ENCODE data around the gene CHRNA5. TPM values are rescaled to one million over a fixed set of nuclear protein-coding genes. Genes with fewer than 3 reads are reported as not detected.

Gene CHRNA5
- total and polyA plus RNA-seq, 9 of the 15 experiments (the other 6 are each of a cell fraction or from before 2014, with no cell fraction given) = 2.8 to 16.1 (median 11.4) TPM

- TF ChIP-seq CTCF (IDR thresholded peaks at IDR 0.05 in 2 of 3, conservative IDR thresholded peaks at IDR 0.05 in 1 of 3; ENCODE audit: insufficient read depth in 2 of 3, low read depth in 1 of 3, low read length in 3 of 3) = 0 out of 6 replicates have a peak, but pooled peaks of 1 of the 3 experiments have one; percentile 17
- peak; percentile 18 for TF ChIP-seq PRDM10 (IDR thresholded peaks at IDR 0.05; ENCODE audit: partially characterized antibody)
These were observed 75.9 kb downstream of the CHRNA5 start, which contains the start of gene CHRNB4 (continued) for GRCh38 chr15:78641102-78641748.

All from K562 (cell line).